Activated naive CD8-positive, alpha-beta T cell treated with anti-CD3 and anti-CD28 coated beads, Interleukin-2, amount 50 U/mL, for 24 hours (primary cell): Measurements from ENCODE around the gene PPP1R9A.

Experiments
- ATAC-seq: fragments of 150-1000 bp; cut with Tn5 transposase; one replicate; pipeline ENCODE4 v1.10.0; 2021
- DNase-seq: peaks from one replicate; pipeline ENCODE4 v3.0.0; 2021
- H3K27ac Mint-ChIP-seq: one replicate; pipeline ENCODE4 v1.8.0; 2021; ENCODE audit warnings: mild to moderate bottlenecking, mixed read lengths
- H3K27me3 Mint-ChIP-seq: one replicate; pipeline ENCODE4 v1.8.0; 2021; ENCODE audit warnings: mixed read lengths
- H3K36me3 Mint-ChIP-seq: one replicate; pipeline ENCODE4 v1.8.0; 2021; ENCODE audit warnings: low read depth, mixed read lengths
- H3K4me1 Mint-ChIP-seq: one replicate; pipeline ENCODE4 v1.8.0; 2021; ENCODE audit warnings: mixed read lengths
- H3K4me3 Mint-ChIP-seq: one replicate; pipeline ENCODE4 v1.8.0; 2021; ENCODE audit warnings: mild to moderate bottlenecking, moderate library complexity, mixed read lengths
- H3K9me3 Mint-ChIP-seq: one replicate; pipeline ENCODE4 v1.8.0; 2021; ENCODE audit warnings: mixed read lengths

PPP1R9A gene

DNA sequence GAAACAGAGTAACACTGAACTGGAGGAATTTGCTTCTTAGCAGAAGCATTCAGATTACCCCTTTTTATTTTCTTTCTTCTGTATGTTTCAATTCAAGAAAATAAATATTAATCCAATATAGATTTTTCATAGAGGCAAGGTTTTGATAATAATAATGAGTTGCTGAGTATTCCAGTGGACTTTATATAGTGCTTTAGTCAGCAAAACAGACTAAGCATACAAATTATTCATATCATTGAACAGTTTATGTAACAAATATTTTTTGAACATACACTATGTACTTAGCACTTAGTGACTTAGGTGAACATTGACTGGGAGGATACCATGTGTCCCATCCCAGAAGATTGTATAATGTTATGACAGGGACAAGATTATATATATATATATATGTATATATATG lies 32.0 kb downstream of the PPP1R9A start:
- ATAC-seq (no peak), DNase-seq (no peak)
- no peaks in the 10 kb centered on the region for H3K9me3 Mint-ChIP-seq
- no peak overlapping the region for H3K4me3 Mint-ChIP-seq
- no peaks in the 10 kb centered on the region for H3K27me3 Mint-ChIP-seq
- H3K4me1 Mint-ChIP-seq, result no peaks in the 10 kb centered on the region
- no peak overlapping the region for H3K27ac Mint-ChIP-seq
- H3K36me3 Mint-ChIP-seq, result no peaks in the 10 kb centered on the region

DNA sequence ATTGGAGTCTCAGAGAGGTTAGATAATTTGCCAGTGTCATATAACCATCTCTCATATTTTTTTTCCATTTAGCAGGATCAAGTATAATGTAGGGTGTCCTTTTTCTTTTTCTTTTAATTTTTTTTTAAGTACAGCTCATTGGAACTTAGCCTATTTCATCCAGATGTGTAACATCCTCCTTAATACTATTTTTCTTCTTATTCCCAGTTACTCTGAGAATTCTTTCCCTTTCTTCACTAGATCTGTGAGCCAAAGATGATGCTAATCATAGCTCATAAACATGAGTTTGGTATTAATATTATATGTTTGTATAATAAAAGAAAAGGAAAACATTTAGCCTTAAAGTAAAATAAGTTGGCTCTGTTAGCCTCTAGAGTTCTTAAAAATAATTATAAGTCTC lies 32.8 kb downstream of the PPP1R9A start:
- Mint-ChIP-seq H3K36me3 (no peaks in the 10 kb centered on the region), H3K27ac (no peak overlapping the region), H3K27me3 (no peaks in the 10 kb centered on the region), H3K4me1 (no peaks in the 10 kb centered on the region), H3K9me3 (no peaks in the 10 kb centered on the region), H3K4me3 (no peak overlapping the region)
- DNase-seq, result no peak
- no peak for ATAC-seq

DNA sequence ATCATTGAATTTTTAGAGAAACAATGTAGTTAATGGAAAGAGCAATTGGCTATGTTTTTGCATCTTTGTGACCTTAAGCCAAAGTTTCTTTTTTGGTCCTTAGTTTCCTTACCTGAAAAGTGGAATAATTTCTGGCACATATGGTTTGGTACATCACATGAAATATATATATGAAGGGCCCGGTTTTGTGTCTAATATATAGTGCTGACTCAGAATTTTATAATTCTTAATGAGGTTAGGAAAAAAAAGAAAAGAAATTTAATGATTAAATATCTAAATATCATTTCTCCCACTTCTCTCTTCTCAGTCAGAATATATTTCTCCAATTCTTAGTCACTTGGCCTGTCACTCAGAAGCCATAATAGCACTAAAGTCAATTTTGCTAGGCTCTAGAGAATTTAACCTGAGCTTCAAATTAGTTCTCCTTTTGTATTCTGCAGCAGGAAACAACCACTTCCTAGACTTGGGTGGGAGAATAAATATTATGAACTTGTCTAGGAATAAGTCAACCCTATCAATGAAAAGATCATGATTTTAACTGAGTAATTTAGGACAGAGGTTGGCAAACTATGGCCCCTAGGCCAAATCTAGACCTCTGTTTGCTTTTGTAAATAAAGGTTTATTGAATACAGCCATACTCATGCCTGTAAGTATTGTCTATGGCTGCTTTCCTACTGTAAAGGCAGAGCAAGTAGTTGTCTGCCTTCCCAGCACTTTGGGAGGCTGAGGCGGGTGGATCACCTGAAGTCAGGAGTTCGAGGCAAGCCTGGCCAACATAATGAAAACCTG lies 34.6 kb downstream of the PPP1R9A start:
- ATAC-seq, result no peak
- Mint-ChIP-seq H3K9me3 (no peaks in the 10 kb centered on the region), H3K36me3 (no peaks in the 10 kb centered on the region), H3K27me3 (no peaks in the 10 kb centered on the region), H3K4me3 (no peak overlapping the region), H3K4me1 (no peaks in the 10 kb centered on the region), H3K27ac (no peak overlapping the region)
- no peak for DNase-seq

DNA sequence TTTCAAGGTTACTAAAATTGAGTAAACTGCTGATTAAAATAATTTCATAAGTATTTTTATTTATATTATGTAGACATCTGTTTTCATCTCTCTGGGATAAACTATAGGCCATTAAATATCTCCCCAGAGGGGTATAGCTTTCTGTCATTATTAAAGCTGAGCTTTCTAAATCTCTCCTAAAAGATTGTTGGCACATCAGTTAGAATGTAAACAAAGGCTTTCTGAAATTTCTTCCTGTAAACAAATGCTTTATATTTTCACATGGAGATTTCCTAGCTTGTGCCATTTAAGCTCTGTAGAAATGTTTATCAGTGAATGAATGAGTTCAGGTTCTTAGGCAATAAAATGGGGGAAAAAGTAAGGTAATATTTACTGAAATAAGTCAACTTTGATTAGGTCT lies 35.7 kb downstream of the PPP1R9A start:
- no peak overlapping the region for H3K4me3 Mint-ChIP-seq
- no peak overlapping the region for H3K27ac Mint-ChIP-seq
- H3K9me3 Mint-ChIP-seq, result no peaks in the 10 kb centered on the region
- H3K36me3 Mint-ChIP-seq, result no peaks in the 10 kb centered on the region
- ATAC-seq, result no peak
- no peaks in the 10 kb centered on the region for H3K27me3 Mint-ChIP-seq
- DNase-seq, result no peak
- H3K4me1 Mint-ChIP-seq, result no peaks in the 10 kb centered on the region

DNA sequence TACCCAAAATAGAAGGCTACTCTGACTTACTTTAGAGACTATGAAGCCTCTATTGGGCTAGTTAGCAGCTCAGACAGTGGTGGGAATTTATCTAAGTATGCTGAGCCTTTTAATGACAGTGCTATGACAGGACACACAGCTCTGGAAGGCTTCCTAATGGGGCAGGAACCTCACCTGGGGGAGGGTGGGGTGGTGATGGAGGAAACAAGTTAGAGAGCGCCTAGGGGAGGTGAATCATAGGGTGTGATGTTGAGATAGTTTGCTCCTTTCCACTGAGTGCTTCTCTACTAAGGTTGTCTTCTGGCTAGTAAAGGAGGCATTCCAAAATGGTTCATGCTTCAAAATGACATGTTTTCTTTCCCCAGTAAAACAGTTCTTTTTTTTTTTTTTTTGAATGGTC lies 42.1 kb downstream of the PPP1R9A start:
- no peak overlapping the region for H3K27ac Mint-ChIP-seq
- no peaks in the 10 kb centered on the region for H3K9me3 Mint-ChIP-seq
- DNase-seq, result no peak
- H3K36me3 Mint-ChIP-seq, result no peaks in the 10 kb centered on the region
- H3K4me3 Mint-ChIP-seq, result no peak overlapping the region
- H3K27me3 Mint-ChIP-seq, result no peaks in the 10 kb centered on the region
- no peak for ATAC-seq
- no peaks in the 10 kb centered on the region for H3K4me1 Mint-ChIP-seq

DNA sequence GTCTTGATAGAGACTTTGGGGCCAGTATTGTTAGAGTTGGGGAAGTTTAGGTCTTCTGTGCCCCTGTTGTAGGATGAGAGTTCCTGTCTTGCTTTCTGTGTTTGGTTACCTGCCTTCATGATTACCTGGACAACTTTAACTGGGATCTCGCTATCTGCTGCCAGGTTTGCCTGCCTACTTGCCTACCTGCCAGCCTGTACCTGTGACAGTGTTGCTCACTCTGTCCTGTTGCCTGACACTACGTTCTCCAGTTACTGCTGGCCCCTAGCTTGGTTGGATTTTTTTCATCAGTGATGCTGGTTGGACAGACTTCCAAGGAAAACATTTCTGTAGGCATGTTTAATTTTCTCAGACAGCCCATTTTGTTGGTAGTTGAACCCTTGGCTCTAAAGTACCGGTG lies 48.4 kb downstream of the PPP1R9A start:
- ATAC-seq (no peak), DNase-seq (no peak)
- no peaks in the 10 kb centered on the region for H3K36me3 Mint-ChIP-seq
- H3K4me3 Mint-ChIP-seq, result no peak overlapping the region
- H3K27me3 Mint-ChIP-seq, result no peaks in the 10 kb centered on the region
- H3K27ac Mint-ChIP-seq, result no peak overlapping the region
- no peaks in the 10 kb centered on the region for H3K4me1 Mint-ChIP-seq
- H3K9me3 Mint-ChIP-seq, result no peaks in the 10 kb centered on the region

DNA sequence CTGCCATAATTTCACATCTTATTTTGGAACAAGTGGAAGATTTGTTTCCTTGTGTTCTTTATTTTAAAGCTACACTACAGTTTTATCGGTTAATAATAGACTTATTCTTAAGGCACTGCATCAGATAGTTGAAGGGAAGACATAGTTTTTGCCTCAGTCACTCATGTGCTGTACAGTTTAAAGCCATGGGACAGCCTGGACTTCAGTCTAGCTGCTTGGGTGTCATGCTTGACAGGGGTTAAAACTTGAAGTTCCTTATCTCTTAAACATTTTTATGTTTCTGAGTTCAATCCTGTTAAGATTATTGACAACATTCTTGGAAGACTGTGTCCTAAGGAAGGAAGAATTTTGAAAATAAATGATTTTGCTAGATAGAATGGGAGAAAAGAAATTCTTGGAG lies 49.7 kb downstream of the PPP1R9A start:
- H3K27me3 Mint-ChIP-seq, result no peaks in the 10 kb centered on the region
- H3K9me3 Mint-ChIP-seq, result no peaks in the 10 kb centered on the region
- DNase-seq (no peak), ATAC-seq (no peak)
- H3K4me3 Mint-ChIP-seq, result no peak overlapping the region
- no peak overlapping the region for H3K27ac Mint-ChIP-seq
- H3K36me3 Mint-ChIP-seq, result no peaks in the 10 kb centered on the region
- H3K4me1 Mint-ChIP-seq, result no peaks in the 10 kb centered on the region

DNA sequence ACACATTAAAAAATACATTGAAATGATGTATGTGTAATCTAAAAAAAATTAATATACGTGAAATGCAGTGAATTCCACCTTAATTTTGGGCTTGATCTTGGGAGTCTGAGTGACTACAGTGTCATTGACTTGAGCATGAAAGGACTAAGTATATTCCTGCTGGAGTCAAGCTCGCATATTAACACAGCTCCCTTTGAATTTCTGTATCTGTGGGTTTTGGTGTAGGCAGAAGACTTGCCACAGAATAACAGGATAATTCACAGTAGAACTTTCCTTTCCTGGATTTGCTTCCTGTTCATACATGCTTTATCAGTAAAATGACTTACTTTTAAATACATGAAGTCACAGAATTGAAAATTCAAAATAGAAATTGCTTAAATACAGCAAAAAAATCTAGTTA lies 55.3 kb downstream of the PPP1R9A start:
- H3K9me3 Mint-ChIP-seq, result no peaks in the 10 kb centered on the region
- no peak overlapping the region for H3K4me3 Mint-ChIP-seq
- H3K4me1 Mint-ChIP-seq, result no peaks in the 10 kb centered on the region
- H3K27me3 Mint-ChIP-seq, result no peaks in the 10 kb centered on the region
- ATAC-seq, result no peak
- DNase-seq, result no peak
- H3K27ac Mint-ChIP-seq, result no peak overlapping the region
- H3K36me3 Mint-ChIP-seq, result no peaks in the 10 kb centered on the region

DNA sequence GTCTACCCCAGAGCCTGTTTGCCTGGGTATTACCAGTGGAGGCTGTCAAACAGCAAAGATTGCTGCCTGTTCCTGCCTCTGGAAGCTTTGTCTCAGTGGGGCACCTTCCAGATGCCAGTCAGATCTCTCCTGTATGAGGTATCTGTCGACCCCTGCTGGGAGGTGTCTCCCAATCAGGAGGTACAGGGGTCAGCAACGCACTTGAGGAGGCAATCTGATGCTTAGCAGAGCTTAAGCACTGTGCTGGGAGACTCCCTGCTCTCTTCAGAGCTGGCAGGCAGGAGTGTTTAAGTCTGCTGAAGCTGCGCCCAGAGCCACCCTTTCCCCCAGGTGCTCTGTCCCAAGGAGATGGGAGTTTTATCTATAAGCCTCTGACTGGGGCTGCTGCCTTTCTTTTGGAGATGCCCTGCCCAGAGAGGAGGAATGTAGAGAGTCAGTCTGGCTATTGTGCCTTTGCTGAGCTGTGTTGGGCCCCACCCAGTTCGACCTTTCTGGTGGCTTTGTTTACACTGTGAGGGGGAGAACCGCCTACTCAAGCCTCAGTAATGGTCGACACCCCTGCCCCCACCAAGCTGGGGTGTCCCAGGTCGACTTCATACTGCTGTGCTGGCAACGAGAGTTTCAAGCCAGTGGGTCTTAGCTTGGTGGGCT lies 62.2 kb downstream of the PPP1R9A start:
- ATAC-seq (no peak), DNase-seq (no peak)
- Mint-ChIP-seq H3K36me3 (no peaks in the 10 kb centered on the region), H3K4me3 (no peak overlapping the region), H3K27me3 (peaks cover under 1% of the 10 kb centered on the region), H3K9me3 (no peaks in the 10 kb centered on the region), H3K27ac (no peak overlapping the region), H3K4me1 (peaks cover 1% of the 10 kb centered on the region)

DNA sequence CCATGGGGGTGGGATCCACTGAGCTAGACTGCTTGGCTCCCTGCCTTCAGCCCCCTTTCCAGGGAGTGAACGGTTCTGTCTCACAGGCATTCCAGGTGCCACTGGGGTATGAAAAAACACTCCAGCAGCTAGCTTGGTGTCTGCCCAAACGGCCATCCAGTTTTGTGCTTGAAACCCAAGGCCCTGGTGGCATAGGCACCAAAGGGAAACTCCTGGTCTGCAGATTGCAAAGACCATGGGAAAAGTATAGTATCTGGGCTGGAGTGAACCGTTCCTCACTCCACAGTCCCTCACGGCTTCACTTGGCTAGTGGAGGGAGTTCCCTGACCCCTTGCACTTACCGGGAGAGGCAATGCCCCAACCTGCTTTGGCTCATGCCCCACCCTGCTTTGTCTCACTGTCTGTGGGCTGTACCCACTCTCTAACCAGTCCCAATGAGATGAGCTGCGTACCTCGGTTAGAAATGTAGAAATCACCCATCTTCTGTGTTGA lies 62.7 kb downstream of the PPP1R9A start:
- Mint-ChIP-seq H3K36me3 (no peaks in the 10 kb centered on the region), H3K4me3 (no peak overlapping the region), H3K4me1 (peaks cover 1% of the 10 kb centered on the region), H3K9me3 (no peaks in the 10 kb centered on the region), H3K27ac (no peak overlapping the region), H3K27me3 (peaks cover 2% of the 10 kb centered on the region)
- ATAC-seq (no peak), DNase-seq (no peak)

DNA sequence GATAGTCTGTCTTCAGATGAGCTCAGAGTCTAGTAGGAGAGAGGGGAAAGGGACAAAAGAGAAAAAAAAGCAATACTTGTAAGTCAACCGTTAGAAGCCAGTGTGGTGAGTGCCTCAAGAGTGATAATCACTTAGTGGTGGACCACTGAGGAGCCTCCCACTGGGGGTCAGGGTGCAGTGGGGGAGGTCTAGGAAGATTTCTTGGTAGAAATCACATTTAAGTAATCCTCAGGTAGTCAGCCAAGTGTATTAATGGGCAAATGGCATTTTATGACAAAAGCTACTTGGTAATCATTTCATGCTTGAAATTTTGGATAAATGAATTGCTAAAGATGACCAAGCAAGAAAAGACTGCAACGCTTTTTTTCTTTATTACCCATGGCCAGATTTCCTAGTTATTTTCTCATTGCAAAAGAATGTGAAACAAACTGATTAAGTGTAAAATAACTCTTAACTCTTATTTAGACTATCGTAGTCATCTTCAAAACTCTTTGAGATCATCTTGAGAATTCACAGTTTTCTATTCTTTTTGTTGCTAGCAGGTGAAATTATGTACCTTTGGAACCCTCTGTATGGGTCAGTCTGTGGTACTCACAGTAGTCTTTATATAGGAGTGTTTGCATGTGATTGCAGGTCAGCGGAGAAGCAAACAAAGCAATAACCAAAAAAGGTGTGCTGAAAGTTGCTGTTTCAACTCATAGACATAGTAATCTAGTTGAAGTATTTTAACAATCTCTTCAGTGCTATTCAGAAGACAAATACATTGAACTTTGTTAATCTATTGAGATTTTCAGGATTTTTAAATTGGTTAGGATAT lies 63.9 kb downstream of the PPP1R9A start:
- Mint-ChIP-seq H3K36me3 (no peaks in the 10 kb centered on the region), H3K4me3 (no peak overlapping the region), H3K27ac (no peak overlapping the region), H3K4me1 (peaks cover 1% of the 10 kb centered on the region), H3K9me3 (no peaks in the 10 kb centered on the region), H3K27me3 (peaks cover 2% of the 10 kb centered on the region)
- no peak for DNase-seq
- ATAC-seq, result no peak

DNA sequence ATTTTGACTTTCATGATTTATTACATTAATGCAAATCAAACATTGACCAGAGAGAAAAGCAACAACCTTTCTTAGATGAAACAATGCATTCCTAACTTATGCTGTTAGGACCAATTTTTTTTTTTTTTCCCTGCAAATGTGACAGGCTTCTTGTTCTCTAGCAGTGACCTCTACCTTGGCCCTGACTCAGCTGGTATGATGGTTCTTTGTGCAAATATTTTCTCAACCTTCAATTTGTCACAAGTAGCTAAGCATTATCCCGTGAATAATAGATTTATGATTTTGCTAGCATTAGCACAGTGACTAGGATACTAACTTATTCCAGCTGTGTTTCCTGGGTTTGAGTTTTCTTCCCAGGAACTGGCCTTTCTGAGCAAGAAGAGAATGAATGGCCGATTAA lies 64.9 kb downstream of the PPP1R9A start:
- Mint-ChIP-seq H3K4me3 (no peak overlapping the region), H3K36me3 (no peaks in the 10 kb centered on the region), H3K27ac (no peak overlapping the region), H3K4me1 (peaks cover 1% of the 10 kb centered on the region), H3K9me3 (no peaks in the 10 kb centered on the region), H3K27me3 (peaks cover 2% of the 10 kb centered on the region)
- ATAC-seq (no peak), DNase-seq (no peak)

DNA sequence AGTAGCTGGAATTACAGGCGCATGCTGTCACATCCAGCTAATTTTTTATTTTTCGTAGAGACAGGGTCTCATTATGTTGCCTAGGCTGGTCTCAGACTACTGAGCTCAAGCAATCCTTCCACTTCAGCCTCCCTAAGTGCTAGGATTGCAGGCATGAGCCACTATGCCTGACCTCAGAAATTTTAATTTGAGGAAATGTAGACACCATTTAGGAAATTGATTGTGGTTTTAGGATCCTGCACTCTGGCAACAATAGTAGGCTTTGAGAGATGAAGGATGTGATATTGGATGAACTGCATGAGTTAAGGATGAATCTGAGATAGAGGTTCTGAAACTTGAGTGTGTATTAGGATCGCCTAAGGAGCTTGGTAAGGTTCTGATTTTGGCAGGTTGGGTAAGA lies 66.5 kb downstream of the PPP1R9A start:
- H3K36me3 Mint-ChIP-seq, result no peaks in the 10 kb centered on the region
- DNase-seq, result no peak
- H3K9me3 Mint-ChIP-seq, result no peaks in the 10 kb centered on the region
- ATAC-seq, result no peak
- H3K4me1 Mint-ChIP-seq, result no peaks in the 10 kb centered on the region
- H3K27ac Mint-ChIP-seq, result no peak overlapping the region
- H3K27me3 Mint-ChIP-seq, result peaks cover 2% of the 10 kb centered on the region
- no peak overlapping the region for H3K4me3 Mint-ChIP-seq

DNA sequence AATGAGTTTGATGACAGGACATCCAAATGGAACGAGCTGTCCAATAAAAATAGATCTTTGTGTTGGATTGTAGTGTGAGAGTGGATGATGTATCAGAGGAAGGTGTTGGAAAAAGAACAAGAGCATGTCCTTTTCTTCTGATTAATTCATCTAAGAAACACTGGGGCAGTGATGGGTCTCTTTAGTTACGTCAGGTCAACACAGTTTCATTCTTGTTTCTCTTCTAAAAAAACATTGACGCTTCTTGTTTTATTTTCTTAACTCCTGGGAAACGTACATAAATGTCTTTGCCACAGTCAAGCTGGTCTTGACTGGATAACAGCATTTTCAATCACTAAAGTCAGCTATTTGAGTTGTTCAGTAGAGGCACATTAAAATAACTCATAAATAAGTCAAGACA lies 67.0 kb downstream of the PPP1R9A start:
- no peak overlapping the region for H3K4me3 Mint-ChIP-seq
- no peaks in the 10 kb centered on the region for H3K36me3 Mint-ChIP-seq
- H3K27ac Mint-ChIP-seq, result no peak overlapping the region
- ATAC-seq (no peak), DNase-seq (no peak)
- H3K9me3 Mint-ChIP-seq, result no peaks in the 10 kb centered on the region
- H3K27me3 Mint-ChIP-seq, result peaks cover 2% of the 10 kb centered on the region
- no peaks in the 10 kb centered on the region for H3K4me1 Mint-ChIP-seq

DNA sequence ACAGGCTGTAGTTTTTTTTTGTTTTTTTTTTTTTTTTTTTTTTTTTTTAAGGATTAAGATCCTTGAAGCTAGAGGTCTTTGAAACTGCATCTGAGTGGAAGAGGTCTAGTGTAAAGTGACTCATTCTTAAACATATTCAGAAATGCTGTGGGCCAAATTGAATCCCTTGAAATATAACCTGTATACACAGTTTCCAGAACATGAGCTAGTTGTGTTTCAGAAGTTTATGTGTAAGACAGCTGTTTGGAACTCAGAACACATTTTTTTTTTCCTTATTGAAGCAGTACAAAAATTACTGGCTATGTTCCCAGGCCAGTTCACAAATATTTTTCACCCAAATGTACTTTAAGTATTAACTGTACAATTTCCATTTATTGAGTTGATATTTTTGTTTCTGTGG lies 67.9 kb downstream of the PPP1R9A start:
- ATAC-seq (no peak), DNase-seq (no peak)
- Mint-ChIP-seq H3K9me3 (no peaks in the 10 kb centered on the region), H3K36me3 (no peaks in the 10 kb centered on the region), H3K27me3 (peaks cover 2% of the 10 kb centered on the region), H3K27ac (no peak overlapping the region), H3K4me1 (no peaks in the 10 kb centered on the region), H3K4me3 (no peak overlapping the region)
